HG02678 (cell line): ENCODE data around the gene CYP1B1.
"Not testable (repeated sequence)": the region's sequence is repeated elsewhere in the genome, so short reads cannot be mapped to it uniquely, and the experiment has no call there.

Experiments used
- ATAC-seq: cut with Tn5 transposase; IDR thresholded peaks from one replicate; pipeline ENCODE4 v1.9.1; 2021; ENCODE audit warnings: mild to moderate bottlenecking, moderate library complexity; ENCODE audit not compliant: unreplicated experiment

CYP1B1 gene

GRCh38 chr2:38037757-38038621 lies 38.0 kb downstream of the CYP1B1 start:
- ATAC-seq, result peak; percentile 80

- ATAC-seq, result no peak
Observed at GRCh38 chr2:38037325-38037724, 38.6 kb downstream of the CYP1B1 start.

GRCh38 chr2:38035968-38036367 lies 40.0 kb downstream of the CYP1B1 start:
- ATAC-seq, result no peak

GRCh38 chr2:38033646-38034045 lies 42.3 kb downstream of the CYP1B1 start:
- ATAC-seq, result no peak

- ATAC-seq, result no peak
Observed at GRCh38 chr2:38032946-38033345, 43.0 kb downstream of the CYP1B1 start.

- ATAC-seq, result no peak
Observed at GRCh38 chr2:38030635-38031355, 45.2 kb downstream of the CYP1B1 start.

- no peak for ATAC-seq
Observed at GRCh38 chr2:38029512-38029911, 46.4 kb downstream of the CYP1B1 start.

GRCh38 chr2:38028829-38029228 lies 47.1 kb downstream of the CYP1B1 start:
- no peak for ATAC-seq

- no peak for ATAC-seq
Observed at GRCh38 chr2:38026846-38027245, 49.1 kb downstream of the CYP1B1 start.

GRCh38 chr2:38021589-38021988 lies 54.4 kb downstream of the CYP1B1 start:
- ATAC-seq, result no peak

- not testable (repeated sequence) for ATAC-seq
Observed at GRCh38 chr2:38020359-38021069, 55.4 kb downstream of the CYP1B1 start.

- ATAC-seq, result no peak
Observed at GRCh38 chr2:38017836-38018235, 58.1 kb downstream of the CYP1B1 start.
